Measurements from ENCODE around the gene P3H1. TPM values are rescaled to one million over a fixed set of nuclear protein-coding genes. Genes with fewer than 3 reads are reported as not detected.

Gene P3H1
- total RNA-seq, 4 donors from 2014 or later: 19.4 to 151 (median 27.9) TPM

DNA sequence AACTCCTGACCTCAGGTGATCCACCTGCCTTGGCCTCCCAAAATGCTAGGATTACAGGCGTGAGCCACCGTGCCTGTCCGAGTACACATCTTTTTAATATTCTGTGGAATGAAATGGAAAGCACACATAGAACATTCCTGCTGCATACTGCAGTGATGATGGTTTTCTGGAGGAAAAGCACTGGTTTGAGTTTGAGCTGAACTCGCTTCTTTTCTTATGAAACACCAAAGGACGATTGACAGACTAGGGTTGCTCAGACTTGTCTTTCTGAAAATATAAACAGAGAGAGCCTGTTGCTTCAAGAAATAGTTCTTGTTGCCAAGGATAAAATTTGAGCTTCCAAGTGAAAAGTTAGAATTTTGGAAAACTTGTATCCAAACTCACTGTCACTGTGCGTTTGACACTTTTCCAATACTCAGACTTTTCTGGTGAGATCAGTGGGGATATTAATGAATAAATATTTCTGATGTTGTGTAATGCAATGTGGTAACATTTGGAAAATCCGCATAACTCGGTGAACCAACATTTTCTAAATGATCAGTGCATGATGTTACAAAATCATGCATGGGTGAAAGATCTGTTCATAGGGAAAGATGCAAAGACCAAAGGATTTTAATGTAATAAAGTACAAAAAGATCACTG is 35.1 kb upstream of the P3H1 start:
- no peaks in the 10 kb centered on the region for H3K27me3 ChIP-seq
- H3K27ac ChIP-seq: no peak overlapping the region
- H3K4me1 ChIP-seq: no peaks in the 10 kb centered on the region
- no peak overlapping the region for H3K4me3 ChIP-seq
- no peak for TF ChIP-seq POLR2A (IDR thresholded peaks at IDR 0.05)
- TF ChIP-seq, protein P1, sequence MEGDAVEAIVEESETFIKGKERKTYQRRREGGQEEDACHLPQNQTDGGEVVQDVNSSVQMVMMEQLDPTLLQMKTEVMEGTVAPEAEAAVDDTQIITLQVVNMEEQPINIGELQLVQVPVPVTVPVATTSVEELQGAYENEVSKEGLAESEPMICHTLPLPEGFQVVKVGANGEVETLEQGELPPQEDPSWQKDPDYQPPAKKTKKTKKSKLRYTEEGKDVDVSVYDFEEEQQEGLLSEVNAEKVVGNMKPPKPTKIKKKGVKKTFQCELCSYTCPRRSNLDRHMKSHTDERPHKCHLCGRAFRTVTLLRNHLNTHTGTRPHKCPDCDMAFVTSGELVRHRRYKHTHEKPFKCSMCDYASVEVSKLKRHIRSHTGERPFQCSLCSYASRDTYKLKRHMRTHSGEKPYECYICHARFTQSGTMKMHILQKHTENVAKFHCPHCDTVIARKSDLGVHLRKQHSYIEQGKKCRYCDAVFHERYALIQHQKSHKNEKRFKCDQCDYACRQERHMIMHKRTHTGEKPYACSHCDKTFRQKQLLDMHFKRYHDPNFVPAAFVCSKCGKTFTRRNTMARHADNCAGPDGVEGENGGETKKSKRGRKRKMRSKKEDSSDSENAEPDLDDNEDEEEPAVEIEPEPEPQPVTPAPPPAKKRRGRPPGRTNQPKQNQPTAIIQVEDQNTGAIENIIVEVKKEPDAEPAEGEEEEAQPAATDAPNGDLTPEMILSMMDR (IDR thresholded peaks at IDR 0.05): no peak
- no peak for DNase-seq
- no peaks in the 10 kb centered on the region for H3K9me3 ChIP-seq
- H3K36me3 ChIP-seq: no peaks in the 10 kb centered on the region

DNA sequence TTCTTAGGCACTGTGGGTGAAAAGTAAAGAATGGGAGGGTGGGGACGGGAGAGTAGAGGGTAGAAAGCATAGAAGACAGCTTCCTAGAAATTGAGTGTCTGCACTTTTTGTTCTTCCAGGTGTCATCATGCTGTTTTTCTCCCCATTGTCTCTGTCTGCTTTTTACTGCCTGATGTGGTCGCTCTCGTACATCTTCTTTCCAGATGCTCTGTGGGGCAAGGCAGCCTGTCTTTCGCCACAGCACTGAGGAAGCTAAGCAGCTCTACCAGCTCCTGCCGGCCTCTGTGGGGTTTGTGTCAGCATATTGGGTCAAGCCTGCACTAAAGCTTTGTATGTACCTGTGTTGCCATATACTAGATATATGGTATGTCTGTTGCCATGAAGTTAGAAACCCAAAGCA is 31.2 kb upstream of the P3H1 start:
- Histone ChIP-seq H3K4me1 (no peaks in the 10 kb centered on the region), H3K4me3 (no peak overlapping the region), H3K27ac (no peak overlapping the region), H3K27me3 (no peaks in the 10 kb centered on the region), H3K9me3 (no peaks in the 10 kb centered on the region), H3K36me3 (no peaks in the 10 kb centered on the region)
- TF ChIP-seq, protein P1 (IDR thresholded peaks at IDR 0.05): no peak
- no peak for TF ChIP-seq POLR2A (IDR thresholded peaks at IDR 0.05)
- no peak for DNase-seq

DNA sequence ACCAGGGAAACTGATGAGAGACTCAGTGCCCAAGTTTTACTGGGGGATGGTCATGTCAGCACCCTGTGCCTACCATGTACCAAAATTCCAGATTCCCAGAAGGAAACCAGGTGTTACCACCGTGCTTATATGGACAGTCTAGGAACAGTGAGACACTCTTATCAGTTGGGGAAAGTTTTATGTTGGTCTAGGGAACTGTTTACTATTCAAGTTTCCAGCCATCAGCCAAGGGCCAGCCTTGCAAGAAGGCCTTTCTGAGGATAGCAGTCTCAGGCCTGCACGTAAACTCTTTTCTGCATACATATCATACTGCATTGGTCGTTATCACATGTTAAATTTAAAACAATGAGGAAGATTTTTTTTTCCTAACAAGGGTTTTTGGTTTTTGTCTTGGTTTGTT is 30.6 kb upstream of the P3H1 start:
- Histone ChIP-seq H3K36me3 (no peaks in the 10 kb centered on the region), H3K4me3 (no peak overlapping the region), H3K9me3 (no peaks in the 10 kb centered on the region), H3K27me3 (no peaks in the 10 kb centered on the region), H3K27ac (no peak overlapping the region), H3K4me1 (no peaks in the 10 kb centered on the region)
- TF ChIP-seq, protein P1 (IDR thresholded peaks at IDR 0.05): no peak
- no peak for TF ChIP-seq POLR2A (IDR thresholded peaks at IDR 0.05)
- no peak for DNase-seq

DNA sequence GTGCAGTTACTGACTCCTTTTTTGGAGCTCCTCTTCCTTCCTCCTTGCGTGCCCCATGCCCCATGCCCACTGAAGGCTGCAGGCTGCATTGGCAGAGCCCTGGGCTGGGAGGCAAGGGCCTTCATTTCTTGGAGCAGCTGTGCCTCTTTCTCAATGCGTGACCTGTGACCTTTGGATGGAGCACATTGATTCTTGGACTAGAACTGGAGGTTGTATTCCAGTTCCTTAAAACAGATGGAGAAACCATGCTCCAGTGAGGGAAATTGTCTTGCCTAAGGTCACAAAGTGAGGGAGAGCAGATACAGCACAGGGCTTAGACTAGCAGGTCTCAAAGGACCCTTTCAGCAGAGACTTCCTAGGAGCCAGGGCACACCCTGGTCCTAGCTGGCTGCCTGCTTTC is 27.0 kb upstream of the P3H1 start:
- H3K36me3 ChIP-seq: no peaks in the 10 kb centered on the region
- DNase-seq: no peak
- no peak overlapping the region for H3K4me3 ChIP-seq
- H3K4me1 ChIP-seq: no peaks in the 10 kb centered on the region
- H3K27ac ChIP-seq: no peak overlapping the region
- no peaks in the 10 kb centered on the region for H3K9me3 ChIP-seq
- H3K27me3 ChIP-seq: no peaks in the 10 kb centered on the region
- TF ChIP-seq POLR2A (IDR thresholded peaks at IDR 0.05): no peak
- TF ChIP-seq, protein P1 (IDR thresholded peaks at IDR 0.05): no peak

DNA sequence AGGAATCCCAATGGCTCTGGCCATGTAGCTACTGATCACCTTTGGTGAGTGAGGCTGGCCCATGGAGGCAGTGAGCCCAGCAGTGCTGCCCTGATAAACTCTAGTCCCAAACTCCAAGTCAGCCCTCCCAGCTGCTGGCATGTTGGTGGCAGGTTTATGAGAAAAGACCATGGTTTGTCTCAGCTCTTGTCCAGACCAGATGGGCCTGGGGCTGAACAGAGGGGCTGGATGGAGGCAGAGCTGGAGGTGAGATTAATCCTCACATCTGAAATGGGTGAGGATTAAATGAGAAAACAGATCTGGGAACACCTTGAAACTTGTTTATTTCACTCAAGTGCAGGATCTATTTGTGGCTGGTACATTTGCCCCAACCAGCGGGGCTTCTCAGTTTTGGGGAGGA is 21.2 kb upstream of the P3H1 start:
- Histone ChIP-seq H3K36me3 (no peaks in the 10 kb centered on the region), H3K4me1 (peaks cover 0 to 13% (median 0%) of the 10 kb centered on the region in 4 donors), H3K27me3 (no peaks in the 10 kb centered on the region), H3K27ac (no peak overlapping the region), H3K9me3 (no peaks in the 10 kb centered on the region), H3K4me3 (no peak overlapping the region)
- TF ChIP-seq POLR2A (IDR thresholded peaks at IDR 0.05): no peak
- TF ChIP-seq, protein P1 (IDR thresholded peaks at IDR 0.05): no peak
- DNase-seq: no peak

DNA sequence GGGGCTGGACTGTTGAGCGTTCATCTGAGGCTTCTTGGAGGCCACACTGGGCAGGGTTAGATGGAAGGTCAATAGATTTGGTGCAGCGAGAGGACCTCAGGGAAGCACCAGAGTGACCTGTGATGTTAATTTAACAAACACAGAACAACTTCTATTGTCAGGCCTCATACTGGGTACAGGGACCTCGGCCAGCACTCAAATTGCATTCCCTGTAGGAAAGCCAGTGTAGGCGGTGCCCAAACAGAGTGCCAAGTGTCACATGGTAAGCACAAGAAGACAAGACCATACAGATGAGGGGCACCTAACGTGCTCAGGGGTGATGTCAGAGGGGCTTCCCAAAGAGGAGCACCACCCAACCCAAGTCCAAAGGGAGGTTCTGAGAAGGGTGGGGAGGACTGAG is 19.3 kb upstream of the P3H1 start:
- no peaks in the 10 kb centered on the region for H3K9me3 ChIP-seq
- peaks cover 0 to 9% (median 0%) of the 10 kb centered on the region in 3 donors for H3K36me3 ChIP-seq
- no peak overlapping the region for H3K4me3 ChIP-seq
- H3K27me3 ChIP-seq: no peaks in the 10 kb centered on the region
- TF ChIP-seq POLR2A (IDR thresholded peaks at IDR 0.05): no peak
- TF ChIP-seq, protein P1 (IDR thresholded peaks at IDR 0.05): no peak
- no peak for DNase-seq
- H3K4me1 ChIP-seq: peaks cover 0 to 13% (median 0%) of the 10 kb centered on the region in 4 donors
- no peak overlapping the region for H3K27ac ChIP-seq
